ENCODE results near the gene TCAIM. TPM values are rescaled to one million over a fixed set of nuclear protein-coding genes. Genes with fewer than 3 reads are reported as not detected.

Gene TCAIM
- total and polyA plus RNA-seq, 12 donors: 13.5 to 43.9 (median 33.3) TPM

DNA sequence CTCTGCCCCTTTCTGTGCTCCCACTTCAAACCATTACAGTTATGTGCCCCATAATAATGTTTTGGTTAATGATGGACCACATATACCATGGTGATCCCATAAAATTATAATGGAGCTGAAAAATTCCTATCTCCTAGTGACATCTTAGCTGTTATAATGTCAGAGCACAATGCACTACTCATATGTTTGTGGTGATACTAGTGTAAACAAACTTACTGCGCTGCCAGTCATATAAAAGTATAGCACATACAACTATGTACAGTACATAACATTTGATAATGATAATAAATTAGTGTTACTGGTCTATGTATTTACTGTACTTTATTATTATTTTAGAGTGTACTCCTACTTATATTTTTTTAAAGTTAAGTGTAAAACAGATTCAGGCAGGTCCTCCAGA is 45.6 kb upstream of the TCAIM start:
- Histone ChIP-seq H3K9me3 (no peaks in the 10 kb centered on the region), H3K27ac (no peak overlapping the region), H3K4me3 (no peak overlapping the region), H3K27me3 (peaks cover 0 to 35% (median 5%) of the 10 kb centered on the region in 7 donors), H3K36me3 (no peaks in the 10 kb centered on the region), H3K4me1 (no peaks in the 10 kb centered on the region)
- DNase-seq (no peak), ATAC-seq (no peak)
- 88 to 96% methylated on average over 1 of the region's 1 CpG for WGBS, 2 donors
- TF ChIP-seq, protein P1, sequence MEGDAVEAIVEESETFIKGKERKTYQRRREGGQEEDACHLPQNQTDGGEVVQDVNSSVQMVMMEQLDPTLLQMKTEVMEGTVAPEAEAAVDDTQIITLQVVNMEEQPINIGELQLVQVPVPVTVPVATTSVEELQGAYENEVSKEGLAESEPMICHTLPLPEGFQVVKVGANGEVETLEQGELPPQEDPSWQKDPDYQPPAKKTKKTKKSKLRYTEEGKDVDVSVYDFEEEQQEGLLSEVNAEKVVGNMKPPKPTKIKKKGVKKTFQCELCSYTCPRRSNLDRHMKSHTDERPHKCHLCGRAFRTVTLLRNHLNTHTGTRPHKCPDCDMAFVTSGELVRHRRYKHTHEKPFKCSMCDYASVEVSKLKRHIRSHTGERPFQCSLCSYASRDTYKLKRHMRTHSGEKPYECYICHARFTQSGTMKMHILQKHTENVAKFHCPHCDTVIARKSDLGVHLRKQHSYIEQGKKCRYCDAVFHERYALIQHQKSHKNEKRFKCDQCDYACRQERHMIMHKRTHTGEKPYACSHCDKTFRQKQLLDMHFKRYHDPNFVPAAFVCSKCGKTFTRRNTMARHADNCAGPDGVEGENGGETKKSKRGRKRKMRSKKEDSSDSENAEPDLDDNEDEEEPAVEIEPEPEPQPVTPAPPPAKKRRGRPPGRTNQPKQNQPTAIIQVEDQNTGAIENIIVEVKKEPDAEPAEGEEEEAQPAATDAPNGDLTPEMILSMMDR (IDR thresholded peaks at IDR 0.05): no peak
- intact Hi-C loops (cut with DNase I): no loop called here

DNA sequence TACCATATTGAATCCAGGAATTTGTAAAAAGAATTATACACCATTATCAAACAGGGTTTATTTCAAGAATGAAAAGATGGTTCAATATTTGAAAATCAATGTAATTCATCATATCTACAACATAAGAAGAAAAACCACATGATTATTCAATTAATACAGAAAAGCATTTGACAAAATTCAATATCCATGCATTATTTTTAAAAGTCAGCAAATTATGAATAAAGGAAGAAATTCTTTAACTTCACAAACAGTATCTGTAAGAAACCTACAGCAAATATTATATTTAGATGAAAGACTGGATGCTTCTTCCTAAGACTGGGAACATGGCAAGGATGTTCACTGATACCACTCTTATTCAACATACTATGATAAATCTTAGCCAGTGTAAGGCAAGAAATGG is 41.3 kb upstream of the TCAIM start:
- no peak overlapping the region for H3K4me3 ChIP-seq
- TF ChIP-seq, protein P1 (IDR thresholded peaks at IDR 0.05): no peak
- intact Hi-C loops (cut with DNase I): no loop called here
- H3K9me3 ChIP-seq: no peaks in the 10 kb centered on the region
- no peak for ATAC-seq
- H3K4me1 ChIP-seq: no peaks in the 10 kb centered on the region
- H3K36me3 ChIP-seq: no peaks in the 10 kb centered on the region
- peaks cover 0 to 25% (median 5%) of the 10 kb centered on the region in 7 donors for H3K27me3 ChIP-seq
- H3K27ac ChIP-seq: no peak overlapping the region
- DNase-seq: no peak

DNA sequence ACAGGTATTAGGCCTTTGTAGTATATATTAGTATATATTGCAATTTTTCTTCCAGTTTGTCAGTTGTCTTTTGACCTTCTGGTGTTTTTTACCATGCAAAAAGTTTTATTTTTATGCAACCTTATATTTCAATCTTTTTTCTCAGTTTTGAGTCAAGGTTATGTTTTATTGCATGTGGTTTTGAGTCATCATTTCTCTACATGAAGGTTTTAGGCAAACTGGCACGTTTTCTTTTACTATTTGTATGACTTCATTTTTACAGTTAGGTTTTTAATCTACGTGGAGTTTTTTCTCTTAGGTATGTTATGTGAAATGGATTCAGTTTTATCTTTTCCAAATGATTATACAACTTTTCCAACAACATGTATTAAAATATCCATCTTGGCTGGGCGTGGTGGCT is 36.8 kb upstream of the TCAIM start:
- intact Hi-C loops (cut with DNase I): no loop called here
- Histone ChIP-seq H3K9me3 (no peaks in the 10 kb centered on the region), H3K36me3 (no peaks in the 10 kb centered on the region), H3K27ac (no peak overlapping the region), H3K4me3 (no peak overlapping the region), H3K4me1 (no peaks in the 10 kb centered on the region), H3K27me3 (no peaks in the 10 kb centered on the region)
- ATAC-seq (no peak), DNase-seq (no peak)
- WGBS, 2 donors: 81 to 83% methylated on average over 3 of the region's 3 CpGs
- TF ChIP-seq, protein P1 (IDR thresholded peaks at IDR 0.05): no peak

DNA sequence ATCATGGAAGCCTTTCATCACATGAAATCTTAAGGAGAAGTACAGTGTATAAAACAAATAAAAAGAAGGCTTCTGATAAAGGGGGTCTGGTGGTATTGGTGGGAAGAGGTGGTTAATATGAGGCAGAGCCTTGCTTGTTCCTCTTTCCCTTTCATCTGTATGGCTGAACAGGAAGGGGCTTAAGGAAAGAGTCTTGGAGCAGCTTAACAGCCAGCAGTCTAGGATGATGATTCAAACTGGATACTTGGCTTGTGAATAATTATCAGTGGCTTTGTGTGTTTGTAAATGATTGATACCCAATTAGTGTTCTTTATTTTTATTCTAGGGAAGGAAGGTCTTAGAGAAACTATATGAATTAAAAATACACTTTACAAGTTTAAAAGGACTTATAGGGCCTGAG is 29.1 kb upstream of the TCAIM start:
- Histone ChIP-seq H3K4me3 (no peak overlapping the region), H3K27ac (no peak overlapping the region), H3K27me3 (peaks cover 0 to 4% (median 0%) of the 10 kb centered on the region in 7 donors), H3K9me3 (no peaks in the 10 kb centered on the region), H3K4me1 (no peaks in the 10 kb centered on the region), H3K36me3 (no peaks in the 10 kb centered on the region)
- intact Hi-C loops (cut with DNase I): no loop called here
- ATAC-seq: no peak
- DNase-seq: no peak
- TF ChIP-seq, protein P1 (IDR thresholded peaks at IDR 0.05): no peak

DNA sequence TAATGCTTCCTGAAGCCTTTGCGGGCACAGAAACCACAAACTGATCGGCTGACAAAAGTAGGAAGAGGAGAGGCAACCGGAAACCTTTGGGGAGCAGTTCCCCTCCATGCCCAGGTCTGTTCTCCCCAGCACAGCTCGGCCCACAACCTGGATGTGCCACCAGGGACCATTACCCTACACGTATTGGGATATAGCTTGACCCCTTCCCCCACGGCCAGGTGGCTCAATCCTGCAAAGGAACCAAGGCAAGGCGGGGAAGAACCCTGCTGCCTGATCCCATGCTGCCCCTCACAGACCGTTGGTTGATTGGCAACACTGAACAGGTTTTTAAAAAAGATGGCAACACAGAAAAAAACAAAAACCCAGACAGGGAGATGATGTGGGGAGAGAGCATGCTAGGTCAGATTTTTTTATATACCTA is 19.7 kb upstream of the TCAIM start:
- Histone ChIP-seq H3K9me3 (no peaks in the 10 kb centered on the region), H3K36me3 (no peaks in the 10 kb centered on the region), H3K4me3 (no peak overlapping the region), H3K27ac (no peak overlapping the region), H3K4me1 (no peaks in the 10 kb centered on the region), H3K27me3 (peaks cover 0 to 16% (median 4%) of the 10 kb centered on the region in 7 donors)
- ATAC-seq: no peak
- no peak for DNase-seq
- 60% methylated on average over 8 of the region's 8 CpGs for WGBS, 2 donors
- intact Hi-C loops (cut with DNase I): no loop called here
- TF ChIP-seq, protein P1 (IDR thresholded peaks at IDR 0.05): no peak
